NOMO-1 treated with dmso at 0.1 percent for 144 hours (cell line): ENCODE results near the gene PCBP1.
A peak's percentile ranks its signal among the peaks of the same experiment; 100 is the strongest.
"Not testable (repeated sequence)": the region's sequence is repeated elsewhere in the genome, so short reads cannot be mapped to it uniquely, and the experiment has no call there.

Experiments used
- DNase-seq: peaks from one replicate; lab custom pipeline; 2025; ENCODE audit not compliant: unreplicated experiment; lab: John Stamatoyannopoulos, UW

Gene PCBP1

DNA sequence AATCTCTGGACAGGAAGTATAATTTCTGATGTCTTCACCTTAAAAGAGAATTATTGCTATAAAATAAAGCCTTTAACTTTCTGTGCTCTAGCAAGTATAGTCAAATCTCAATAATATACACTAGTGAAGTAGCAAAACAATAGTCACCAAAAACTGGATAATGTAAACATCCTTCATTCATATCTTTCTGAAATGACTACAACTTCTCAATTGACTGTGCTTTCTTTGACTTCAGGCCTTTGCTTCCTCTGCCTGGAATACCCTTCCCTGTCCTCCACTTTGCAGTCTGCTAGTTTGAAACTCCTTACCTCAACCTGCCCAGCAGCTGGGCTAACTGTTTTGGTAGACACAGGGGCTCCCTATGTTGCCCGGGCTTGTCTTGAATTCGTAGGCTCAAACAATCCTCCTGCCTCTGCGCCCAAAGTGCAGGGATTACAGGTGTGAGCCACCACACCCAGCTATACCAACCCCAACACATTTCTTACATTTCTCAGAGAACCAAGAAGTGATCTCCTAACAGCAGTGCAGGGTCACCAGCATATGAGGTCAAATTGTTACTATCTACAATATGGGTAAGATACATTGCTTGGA is 6.6 kb upstream of the PCBP1 start:
- DNase-seq, result no peak

GRCh38 chr2:70081221-70081620 is 6.1 kb upstream of the PCBP1 start:
- DNase-seq, result no peak

DNA sequence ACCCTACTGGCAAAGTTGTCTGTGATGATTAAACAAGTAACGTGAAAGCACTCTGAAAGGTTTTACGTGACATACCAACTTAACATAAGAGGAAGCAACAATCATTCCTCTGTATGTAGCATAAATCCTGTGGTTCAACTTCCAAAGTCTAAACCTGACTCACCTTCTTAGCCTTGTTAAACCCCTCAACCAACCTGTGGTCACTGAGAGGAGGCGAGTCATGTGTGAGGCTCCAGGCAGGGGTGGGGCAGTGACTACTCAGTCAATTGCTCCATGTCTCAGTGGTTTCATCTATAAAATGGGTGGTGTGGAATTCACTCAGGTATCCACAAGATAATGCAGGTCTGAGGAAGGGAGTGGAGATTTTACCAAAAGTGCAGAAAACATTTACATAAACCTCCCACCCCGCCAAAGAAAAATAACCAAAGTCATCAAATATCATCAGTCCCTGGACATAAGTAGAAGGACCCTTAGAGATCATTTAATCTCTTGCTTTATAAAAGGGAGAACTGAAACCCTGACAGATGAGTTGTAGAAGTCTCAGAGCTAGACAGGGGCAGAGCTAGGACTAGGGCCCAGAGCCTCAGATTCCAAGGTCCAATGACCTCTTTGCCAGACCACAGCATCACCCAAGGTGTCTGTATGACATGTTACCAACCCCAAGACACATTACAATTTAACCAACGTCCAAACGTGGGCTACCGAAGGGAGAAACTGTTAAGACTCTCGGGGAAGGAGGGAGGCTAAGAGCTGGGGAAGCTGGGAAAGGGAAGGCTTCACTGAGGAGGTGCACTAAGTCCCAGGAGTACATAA is 3.7 kb upstream of the PCBP1 start:
- DNase-seq, result no peak

GRCh38 chr2:70084973-70085710 is 2.1 kb upstream of the PCBP1 start:
- no peak for DNase-seq

GRCh38 chr2:70085711-70086277 is 1.5 kb upstream of the PCBP1 start:
- DNase-seq, result no peak

DNA sequence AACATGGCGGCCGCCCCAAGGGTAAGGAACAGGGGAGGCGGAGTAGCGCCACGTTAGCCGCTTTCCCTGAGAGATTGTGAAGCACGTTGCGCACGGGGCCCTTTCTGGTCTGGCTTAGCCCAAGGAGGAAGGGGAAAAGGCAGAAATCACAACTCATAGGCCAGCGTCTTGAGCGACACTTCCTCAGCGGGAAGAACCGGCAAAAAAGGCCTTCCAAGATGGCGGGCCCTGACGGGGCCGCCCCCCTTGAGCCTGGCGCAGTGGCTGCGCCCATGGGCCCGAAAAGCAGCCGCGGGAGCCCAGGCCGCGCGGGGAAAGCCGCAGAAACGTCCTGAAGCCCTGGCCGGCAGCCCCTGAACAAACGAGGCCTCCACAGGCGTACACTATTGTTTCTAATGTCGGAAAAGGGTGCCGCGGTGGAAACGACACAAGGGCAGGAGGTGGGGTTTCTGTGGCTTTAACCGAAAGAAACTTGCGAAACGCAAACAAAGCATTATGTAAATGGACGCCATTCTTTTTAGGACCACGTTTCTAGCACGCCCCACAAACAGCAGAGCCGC is 919 bp upstream of the PCBP1 start:
- DNase-seq, result peak; percentile 84

- DNase-seq, result no peak
Observed at GRCh38 chr2:70087702-70088597, 673 bp downstream of the PCBP1 start.

DNA sequence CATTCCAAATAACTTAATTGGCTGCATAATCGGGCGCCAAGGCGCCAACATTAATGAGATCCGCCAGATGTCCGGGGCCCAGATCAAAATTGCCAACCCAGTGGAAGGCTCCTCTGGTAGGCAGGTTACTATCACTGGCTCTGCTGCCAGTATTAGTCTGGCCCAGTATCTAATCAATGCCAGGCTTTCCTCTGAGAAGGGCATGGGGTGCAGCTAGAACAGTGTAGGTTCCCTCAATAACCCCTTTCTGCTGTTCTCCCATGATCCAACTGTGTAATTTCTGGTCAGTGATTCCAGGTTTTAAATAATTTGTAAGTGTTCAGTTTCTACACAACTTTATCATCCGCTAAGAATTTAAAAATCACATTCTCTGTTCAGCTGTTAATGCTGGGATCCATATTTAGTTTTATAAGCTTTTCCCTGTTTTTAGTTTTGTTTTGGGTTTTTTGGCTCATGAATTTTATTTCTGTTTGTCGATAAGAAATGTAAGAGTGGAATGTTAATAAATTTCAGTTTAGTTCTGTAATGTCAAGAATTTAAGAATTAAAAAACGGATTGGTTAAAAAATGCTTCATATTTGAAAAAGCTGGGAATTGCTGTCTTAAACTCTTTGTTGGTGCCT is 1.4 kb downstream of the PCBP1 start:
- no peak for DNase-seq

- no peak for DNase-seq
Observed at GRCh38 chr2:70089220-70089982, 2.1 kb downstream of the PCBP1 start.

GRCh38 chr2:70089983-70090525 is 2.8 kb downstream of the PCBP1 start:
- peak; percentile 29 for DNase-seq

- no peak for DNase-seq
Observed at GRCh38 chr2:70090706-70091334, 3.5 kb downstream of the PCBP1 start.

- DNase-seq, result no peak
Observed at GRCh38 chr2:70091364-70091763, 4.1 kb downstream of the PCBP1 start.

GRCh38 chr2:70091816-70092215 is 4.5 kb downstream of the PCBP1 start:
- no peak for DNase-seq

- not testable (repeated sequence) for DNase-seq
Observed at GRCh38 chr2:70092576-70093243, 5.4 kb downstream of the PCBP1 start.

DNA sequence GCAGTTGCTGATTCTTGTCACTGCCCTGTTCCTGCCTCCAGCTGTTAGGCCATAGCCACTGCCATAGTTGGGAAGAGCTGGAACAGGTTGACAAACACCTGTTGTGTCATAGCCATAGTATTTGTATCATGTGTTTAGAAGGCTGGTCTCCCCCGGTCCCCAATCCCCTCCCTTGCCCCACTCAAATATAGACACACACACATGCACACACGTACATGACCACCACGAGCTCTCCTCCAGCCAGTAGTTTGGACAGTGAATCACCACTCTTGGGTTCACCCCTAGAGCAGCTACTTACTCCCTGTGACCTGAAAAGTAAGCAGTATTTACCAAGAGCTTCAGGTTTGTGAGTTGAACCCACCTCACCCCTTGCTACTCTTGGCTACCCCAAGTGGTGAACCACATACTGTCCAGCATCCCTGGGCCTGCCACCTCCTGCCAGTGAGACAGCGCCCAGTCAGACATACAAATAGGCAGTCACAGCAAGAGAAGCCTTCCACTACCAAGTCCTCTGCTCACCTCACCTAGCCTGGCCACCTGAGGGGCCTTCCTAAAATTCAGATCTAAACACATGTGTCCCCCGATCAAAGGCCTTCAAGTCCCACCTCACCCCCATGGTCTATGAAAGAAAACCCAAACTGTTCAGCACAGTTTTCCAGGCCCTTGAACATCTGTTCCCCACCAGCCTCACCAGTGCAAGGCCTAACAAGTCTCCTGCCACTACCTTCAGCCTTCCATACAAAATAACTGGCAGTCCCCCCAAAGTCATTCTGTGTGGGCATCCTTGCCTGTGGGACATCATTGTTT is 7.1 kb downstream of the PCBP1 start:
- DNase-seq, result no peak

DNA sequence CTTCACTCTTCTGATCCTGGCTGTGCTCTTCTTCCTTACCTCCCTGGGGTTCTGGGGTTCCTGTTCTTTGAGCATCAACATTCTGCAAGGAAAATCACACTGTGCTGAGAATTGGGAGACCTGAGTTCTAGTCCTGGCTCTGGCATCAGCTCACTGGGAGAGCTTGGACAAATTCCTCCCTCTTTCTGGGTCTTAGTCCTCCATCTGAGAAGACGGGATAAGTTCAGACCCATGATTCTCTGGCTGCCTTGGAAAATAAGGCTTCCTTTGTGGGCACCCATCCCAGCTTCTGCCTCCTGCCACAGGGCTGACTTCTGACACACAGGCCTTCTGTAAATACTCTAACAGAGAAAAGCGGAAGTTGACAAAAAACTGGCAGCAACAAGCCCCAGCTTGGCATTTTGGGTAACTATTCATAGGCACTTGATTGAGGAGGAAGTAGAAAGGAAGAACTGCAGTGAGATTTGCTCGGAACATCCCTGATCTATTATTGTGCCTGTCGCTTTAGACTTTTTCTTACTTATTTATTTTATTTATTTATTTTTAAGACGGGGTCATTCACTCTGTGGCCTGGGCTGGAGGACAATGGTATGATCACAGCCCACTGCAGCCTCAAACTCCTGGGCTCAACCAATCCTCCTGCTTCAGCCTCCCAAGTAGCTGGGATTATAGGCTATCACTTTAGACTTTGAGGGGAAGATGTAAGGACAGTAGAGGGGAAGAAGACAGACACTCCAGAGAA is 7.9 kb downstream of the PCBP1 start:
- DNase-seq, result peak; percentile 93
